Ovary (tissue), 9 donors: ENCODE data around the gene CDCP2. TPM values are rescaled to one million over a fixed set of nuclear protein-coding genes. Genes with fewer than 3 reads are reported as not detected.

Experiments used
- DNase-seq, 5 donors: peaks; one replicate each; pipeline ENCODE4 v3.0.0-alpha.2; 2019 to 2020
- H3K27ac ChIP-seq, 2 donors: fragments of 200-600 bp; one replicate each; pipeline versions ENCODE4 v1.5.1 to v1.8.0; 2019 to 2022
- H3K27me3 ChIP-seq: fragments of 200-600 bp; one replicate; pipeline ENCODE4 v1.8.0; 2022
- H3K36me3 ChIP-seq: fragments of 200-600 bp; sonication (generic); one replicate; pipeline ENCODE4 v1.5.1; 2019
- H3K4me1 ChIP-seq: one replicate; pipeline ENCODE4 v1.8.1; 2013; ENCODE audit warnings: mild to moderate bottlenecking, moderate library complexity; ENCODE audit not compliant: insufficient read depth
- H3K4me3 ChIP-seq: fragments of 200-600 bp; sonication (generic); one replicate; pipeline ENCODE4 v1.5.1; 2017
- H3K9me3 ChIP-seq, 2 donors: fragments of 200-600 bp in 1 of 2; sonication (generic) in 1 of 2; one replicate each; pipeline versions ENCODE4 v1.5.1 to v1.8.1; 2013 to 2019; ENCODE audit warnings: mild to moderate bottlenecking in 1 of 2, moderate library complexity in 1 of 2
- CTCF ChIP-seq, 3 donors: fragments of 450-650 bp in 2 of 3; fragments of 200-600 bp in 1 of 3; IDR thresholded peaks; one replicate each; pipeline versions ENCODE4 v1.5.1 to v1.8.0; 2016 to 2022; ENCODE audit warnings: antibody characterized with exemption in 3 of 3, mild to moderate bottlenecking in 1 of 3
- EP300 ChIP-seq: sonication (generic); formaldehyde crosslinking; IDR thresholded peaks from one replicate; pipeline ENCODE4 v1.6.1; 2017; ENCODE audit warnings: antibody characterized with exemption
- POLR2A ChIP-seq: fragments of 450-650 bp; IDR thresholded peaks from one replicate; pipeline ENCODE4 v1.6.1; 2017; ENCODE audit warnings: antibody characterized with exemption, mild to moderate bottlenecking, moderate library complexity
- WGBS, 3 donors: extraction: QIAGEN DNeasy Blood & Tissue Kit in 1 of 3; methylation state at CpG; one replicate each; pipeline versions ENCODE4 v1.1.5 to v1.1.7; 2013 to 2017; 5-methylcytosine and 5-hydroxymethylcytosine counted together
- intact Hi-C, 4 donors: fragments of 100-400 bp; cut with DNase I; formaldehyde crosslinking; loops; one replicate each; pipeline versions ENCODE4 v1.11.0 to v1.15.1; 2022 to 2023
- polyA plus RNA-seq, 2 donors: library from polyadenylated mRNA; stranded (reverse); fragments of 200-250 nt in 1 of 2; fragments of 350-450 nt in 1 of 2; fragmentation: Illumina TruSeq in 1 of 2; extraction: RNeasy Lipid Tissue Mini Kit (QIAGEN cat#74804) in 1 of 2; gene quantifications; one replicate each; pipeline ENCODE4 v1.2.3, GENCODE V29; 2013 to 2014
- total RNA-seq, 7 donors: library from RNA; depleted of rRNA in 2 of 7; stranded (reverse); fragments of >200 nt in 2 of 7; fragmentation: NEBNext Ultra II Directional in 3 of 7; extraction: Animal tissue kit (Norgen Biotek cat#: 25700) in 3 of 7; gene quantifications; one replicate each; pipeline versions ENCODE4 v1.1.0 to v1.2.4, GENCODE V29; 2016 to 2023
- donor health status: DM: no; HTN: no; CAD: no; lungs with moderate emphysema.
- donor health status: DM: no; HTN: no; CAD: no.
- donor health status: Bipolar disorder and iron deficiency.
- donor health status: DM: yes; HTN: yes; CAD: no.
- donor health status: DM: no; HTN: no; CAD: no.
- donor health status: DM: yes; HTN: yes; CAD: no.

CDCP2 gene
- total and polyA plus RNA-seq, 9 donors, result 0.04 to 0.34 (median 0.15) TPM; not detected in 6

GRCh38 chr1:54135436-54136120 is 17.2 kb downstream of the CDCP2 start:
- no peak for TF ChIP-seq POLR2A
- no peak for TF ChIP-seq EP300
- TF ChIP-seq CTCF (IDR thresholded peaks at IDR 0.05), result peak in 1 of 3 donors; percentile 10
- 42 to 63% (median 51%) methylated on average over 5 of the region's 5 CpGs for WGBS, 3 donors
- Histone ChIP-seq H3K4me3 (no peak overlapping the region), H3K27ac (peak overlapping the region in 1 of 2 donors; percentile 24), H3K9me3 (no peaks in the 10 kb centered on the region), H3K36me3 (no peaks in the 10 kb centered on the region), H3K4me1 (peaks cover 4% of the 10 kb centered on the region), H3K27me3 (no peaks in the 10 kb centered on the region)
- intact Hi-C loops, result no loop called here
- DNase-seq, result no peak

- DNase-seq, result no peak
- peaks cover 4% of the 10 kb centered on the region for H3K4me1 ChIP-seq
- no peaks in the 10 kb centered on the region for H3K36me3 ChIP-seq
- intact Hi-C loops, result no loop called here
- no peak overlapping the region for H3K27ac ChIP-seq
- H3K4me3 ChIP-seq, result no peak overlapping the region
- TF ChIP-seq EP300, result no peak
- TF ChIP-seq CTCF (IDR thresholded peaks at IDR 0.05), result no peak
- no peak for TF ChIP-seq POLR2A
- WGBS, 3 donors, result 93 to 98% (median 97%) methylated on average over 6 of the region's 6 CpGs
- H3K9me3 ChIP-seq, result no peaks in the 10 kb centered on the region
- no peaks in the 10 kb centered on the region for H3K27me3 ChIP-seq
These were observed 18.5 kb downstream of the CDCP2 start for GRCh38 chr1:54134295-54134694.

GRCh38 chr1:54132495-54132894 is 20.3 kb downstream of the CDCP2 start:
- WGBS, 3 donors, result 65 to 76% (median 67%) methylated on average over 2 of the region's 2 CpGs
- TF ChIP-seq CTCF (IDR thresholded peaks at IDR 0.05), result no peak
- no peak for TF ChIP-seq EP300
- TF ChIP-seq POLR2A, result no peak
- H3K4me1 ChIP-seq, result peaks cover 4% of the 10 kb centered on the region

GRCh38 chr1:54131419-54131818 is 21.4 kb downstream of the CDCP2 start:
- Histone ChIP-seq H3K4me3 (no peak overlapping the region), H3K27ac (no peak overlapping the region), H3K27me3 (no peaks in the 10 kb centered on the region), H3K9me3 (no peaks in the 10 kb centered on the region), H3K36me3 (no peaks in the 10 kb centered on the region), H3K4me1 (peaks cover 1% of the 10 kb centered on the region)
- DNase-seq, result no peak
- WGBS, 3 donors, result 87 to 91% (median 90%) methylated on average over 2 of the region's 2 CpGs
- intact Hi-C loops, result no loop called here
- TF ChIP-seq EP300 (no peak), POLR2A (no peak), CTCF (IDR thresholded peaks at IDR 0.05) (no peak)

More at GRCh38 chr1:54132495-54132894, 20.3 kb downstream of the CDCP2 start:
- H3K9me3 ChIP-seq, result no peaks in the 10 kb centered on the region
- no peak overlapping the region for H3K27ac ChIP-seq
- no peaks in the 10 kb centered on the region for H3K36me3 ChIP-seq
- intact Hi-C loops, result no loop called here
- DNase-seq, result no peak
- no peak overlapping the region for H3K4me3 ChIP-seq
- no peaks in the 10 kb centered on the region for H3K27me3 ChIP-seq
